ENCODE results near the gene SLC2A10. TPM values are rescaled to one million over a fixed set of nuclear protein-coding genes. Genes with fewer than 3 reads are reported as not detected.

SLC2A10 gene
- polyA plus RNA-seq, 1 donor (not counting 4 experiments of a cell fraction or from before 2014, with no cell fraction given): not detected

GRCh38 chr20:46661659-46662058 is 47.8 kb upstream of the SLC2A10 start:
- H3K4me1 ChIP-seq (ENCODE audit: control insufficient read depth, extremely low read depth, insufficient read depth, low read length): no peaks in the 10 kb centered on the region
- no peaks in the 10 kb centered on the region for H3K79me2 ChIP-seq (ENCODE audit: control insufficient read depth, insufficient read depth, low read length)
- H3K4me2 ChIP-seq (ENCODE audit: control insufficient read depth, extremely low read depth, insufficient read depth, low read depth, low read length): no peak overlapping the region
- H3K9ac ChIP-seq (ENCODE audit: control insufficient read depth, extremely low read depth, insufficient read depth, low read length): no peak overlapping the region
- no peak overlapping the region for H2AFZ ChIP-seq (ENCODE audit: control insufficient read depth, low read length)
- no peaks in the 10 kb centered on the region for H4K20me1 ChIP-seq (ENCODE audit: control insufficient read depth, extremely low read depth, insufficient read depth, low read length)
- H3K4me3 ChIP-seq (ENCODE audit: control insufficient read depth in 2 of 3, extremely low read depth in 1 of 3, insufficient read depth in 2 of 3, low read depth in 1 of 3, low read length in 3 of 3): no peak overlapping the region
- TF ChIP-seq EZH2 (IDR thresholded peaks at IDR 0.05; ENCODE audit: low read length) (no peak), CTCF (optimal IDR thresholded peaks at IDR 0.05 in 1 of 3, IDR thresholded peaks at IDR 0.05 in 1 of 3, conservative IDR thresholded peaks at IDR 0.05 in 1 of 3; ENCODE audit: extremely low read depth in 1 of 3, insufficient read depth in 2 of 3, low read length in 3 of 3) (no peak)
- dilution Hi-C loops (cut with MboI; ENCODE audit: extremely low pct_ligation_motif_present, low sequenced_read_pairs): no loop called here
- H3K27ac ChIP-seq (ENCODE audit: control insufficient read depth, insufficient read depth, low read length): no peak overlapping the region
- peaks cover 0 to 1% of the 10 kb centered on the region in 2 experiments for H3K36me3 ChIP-seq (ENCODE audit: control insufficient read depth in 2 of 2, extremely low read depth in 1 of 2, insufficient read depth in 2 of 2, low read length in 2 of 2)
- no peak for DNase-seq (ENCODE audit: low read depth, low spot score)
- H3K9me1 ChIP-seq (ENCODE audit: control insufficient read depth, extremely low read depth, insufficient read depth, low read length): no peaks in the 10 kb centered on the region
- no peaks in the 10 kb centered on the region for H3K27me3 ChIP-seq (ENCODE audit: control insufficient read depth, extremely low read depth, insufficient read depth, low read length)
- FAIRE-seq: no peak
- no peaks in the 10 kb centered on the region for H3K9me3 ChIP-seq (ENCODE audit: control insufficient read depth, low read depth, low read length)

GRCh38 chr20:46663531-46663930 is 45.9 kb upstream of the SLC2A10 start:
- H3K9me1 ChIP-seq (ENCODE audit: control insufficient read depth, extremely low read depth, insufficient read depth, low read length): no peaks in the 10 kb centered on the region
- no peak overlapping the region for H3K9ac ChIP-seq (ENCODE audit: control insufficient read depth, extremely low read depth, insufficient read depth, low read length)
- H3K4me3 ChIP-seq (ENCODE audit: control insufficient read depth in 2 of 3, extremely low read depth in 1 of 3, insufficient read depth in 2 of 3, low read depth in 1 of 3, low read length in 3 of 3): no peak overlapping the region
- FAIRE-seq: no peak
- H4K20me1 ChIP-seq (ENCODE audit: control insufficient read depth, extremely low read depth, insufficient read depth, low read length): no peaks in the 10 kb centered on the region
- H3K27ac ChIP-seq (ENCODE audit: control insufficient read depth, insufficient read depth, low read length): no peak overlapping the region
- H3K27me3 ChIP-seq (ENCODE audit: control insufficient read depth, extremely low read depth, insufficient read depth, low read length): no peaks in the 10 kb centered on the region
- peaks cover 0 to 5% of the 10 kb centered on the region in 2 experiments for H3K36me3 ChIP-seq (ENCODE audit: control insufficient read depth in 2 of 2, extremely low read depth in 1 of 2, insufficient read depth in 2 of 2, low read length in 2 of 2)
- no peak overlapping the region for H3K4me2 ChIP-seq (ENCODE audit: control insufficient read depth, extremely low read depth, insufficient read depth, low read depth, low read length)
- no peak for TF ChIP-seq EZH2 (IDR thresholded peaks at IDR 0.05; ENCODE audit: low read length)
- TF ChIP-seq CTCF (optimal IDR thresholded peaks at IDR 0.05 in 1 of 3, IDR thresholded peaks at IDR 0.05 in 1 of 3, conservative IDR thresholded peaks at IDR 0.05 in 1 of 3; ENCODE audit: extremely low read depth in 1 of 3, insufficient read depth in 2 of 3, low read length in 3 of 3): no peak
- no peaks in the 10 kb centered on the region for H3K9me3 ChIP-seq (ENCODE audit: control insufficient read depth, low read depth, low read length)
- H3K4me1 ChIP-seq (ENCODE audit: control insufficient read depth, extremely low read depth, insufficient read depth, low read length): peaks cover 3% of the 10 kb centered on the region
- DNase-seq (ENCODE audit: low read depth, low spot score): no peak
- dilution Hi-C loops (cut with MboI; ENCODE audit: extremely low pct_ligation_motif_present, low sequenced_read_pairs): no loop called here
- H2AFZ ChIP-seq (ENCODE audit: control insufficient read depth, low read length): no peak overlapping the region
- no peaks in the 10 kb centered on the region for H3K79me2 ChIP-seq (ENCODE audit: control insufficient read depth, insufficient read depth, low read length)

All from keratinocyte (primary cell).